ENCODE data around the gene CRTC1. TPM values are rescaled to one million over a fixed set of nuclear protein-coding genes. Genes with fewer than 3 reads are reported as not detected.

Gene CRTC1
- total RNA-seq, 1 donor from 2014 or later: 8.8 TPM

DNA sequence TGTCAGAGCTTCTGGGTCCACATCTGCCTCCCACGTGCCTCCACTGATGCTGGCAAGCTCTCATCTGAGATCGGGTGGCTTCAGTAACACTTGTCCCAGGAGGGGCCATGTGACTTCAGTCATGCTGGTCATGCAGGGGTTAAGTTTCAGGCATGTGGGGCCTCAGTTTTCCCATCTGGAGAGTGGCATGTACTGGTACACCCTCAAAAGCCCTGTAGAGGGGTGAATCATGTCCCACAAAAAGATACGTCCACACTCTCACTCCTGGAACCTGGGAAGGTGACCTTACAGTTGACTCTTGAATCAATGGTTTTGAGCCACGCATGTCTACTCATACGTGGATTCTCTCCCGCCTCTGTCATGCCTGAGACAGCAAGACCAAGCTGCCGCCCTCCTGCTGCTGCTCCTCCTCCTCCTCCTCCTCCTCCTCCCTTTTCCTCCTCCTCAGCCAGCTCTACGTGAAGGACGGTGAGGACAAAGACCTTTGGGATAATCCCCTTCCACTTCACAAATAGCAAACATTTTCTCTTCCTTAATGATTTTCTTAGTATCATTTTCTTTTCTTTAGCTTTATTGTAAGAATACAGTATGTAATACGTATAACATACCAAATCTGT, 54.0 kb downstream of the CRTC1 start:
- intact Hi-C loops (cut with DNase I): no loop called here
- DNase-seq (ENCODE audit: low spot score): no peak

DNA sequence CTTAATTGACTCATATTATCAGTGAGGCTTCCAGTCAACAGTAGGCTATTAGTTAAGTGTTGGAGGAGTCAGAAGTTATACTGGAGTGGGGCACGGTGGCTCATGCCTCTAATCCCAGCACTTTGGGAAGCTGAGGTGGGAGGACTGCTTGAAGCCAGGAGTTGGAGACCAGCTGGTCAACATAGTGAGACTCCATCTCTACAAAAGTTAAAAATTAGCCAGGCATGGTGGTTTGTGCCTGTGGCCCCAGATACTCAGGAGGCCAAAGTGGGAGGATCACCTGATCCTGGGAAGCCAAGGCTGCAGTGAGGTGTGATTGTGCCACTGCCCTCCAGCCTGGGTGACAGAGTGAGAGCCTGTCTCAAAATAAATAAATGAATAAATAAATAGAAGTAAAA, 54.5 kb downstream of the CRTC1 start:
- DNase-seq (ENCODE audit: low spot score): no peak
- intact Hi-C loops (cut with DNase I): no loop called here

- DNase-seq (ENCODE audit: low spot score): no peak
- intact Hi-C loops (cut with DNase I): no loop called here
Observed at GRCh38 chr19:18738961-18739690, 55.6 kb downstream of the CRTC1 start.

- intact Hi-C loops (cut with DNase I): no loop called here
- DNase-seq (ENCODE audit: low spot score): no peak
Observed at GRCh38 chr19:18741124-18742121, 57.9 kb downstream of the CRTC1 start.

- intact Hi-C loops (cut with DNase I): no loop called here
- no peak for DNase-seq (ENCODE audit: low spot score)
Observed at GRCh38 chr19:18742324-18742723, 58.8 kb downstream of the CRTC1 start.

GRCh38 chr19:18742838-18743783, 59.6 kb downstream of the CRTC1 start:
- DNase-seq (ENCODE audit: low spot score): no peak
- intact Hi-C loops (cut with DNase I): no loop called here

DNA sequence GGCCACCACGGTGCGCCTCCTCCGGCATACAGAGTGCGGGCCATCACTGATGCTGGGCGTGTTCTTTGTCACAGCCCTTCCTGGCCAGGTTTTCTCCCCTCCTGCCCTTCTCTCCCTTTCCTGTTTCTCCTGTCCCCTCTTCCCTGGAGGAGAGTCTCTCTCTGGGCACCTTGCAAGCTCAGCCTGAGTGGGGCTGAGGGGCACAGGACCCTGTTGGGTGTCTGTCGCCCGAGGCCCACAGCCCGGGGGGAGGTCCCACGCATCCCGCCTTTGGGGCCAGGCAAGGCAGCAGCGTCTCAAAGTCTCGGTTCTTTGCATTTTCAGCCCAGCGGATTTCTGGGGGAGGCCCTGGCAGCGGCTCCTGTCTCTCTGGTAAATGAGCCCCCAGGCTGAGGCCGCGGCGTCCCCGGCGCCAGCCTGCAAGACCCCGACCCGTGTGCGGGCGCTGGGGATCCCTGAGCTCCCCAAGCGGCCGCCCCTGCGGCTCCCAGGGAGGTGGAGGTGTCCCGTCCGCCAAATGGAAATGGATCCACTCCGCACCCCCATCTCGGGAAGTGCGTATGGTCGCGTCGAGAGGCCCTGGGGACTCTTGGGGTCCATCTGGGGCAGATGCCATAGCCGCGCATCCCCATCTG, 60.4 kb downstream of the CRTC1 start:
- intact Hi-C loops (cut with DNase I): no loop called here
- DNase-seq (ENCODE audit: low spot score): no peak

DNA sequence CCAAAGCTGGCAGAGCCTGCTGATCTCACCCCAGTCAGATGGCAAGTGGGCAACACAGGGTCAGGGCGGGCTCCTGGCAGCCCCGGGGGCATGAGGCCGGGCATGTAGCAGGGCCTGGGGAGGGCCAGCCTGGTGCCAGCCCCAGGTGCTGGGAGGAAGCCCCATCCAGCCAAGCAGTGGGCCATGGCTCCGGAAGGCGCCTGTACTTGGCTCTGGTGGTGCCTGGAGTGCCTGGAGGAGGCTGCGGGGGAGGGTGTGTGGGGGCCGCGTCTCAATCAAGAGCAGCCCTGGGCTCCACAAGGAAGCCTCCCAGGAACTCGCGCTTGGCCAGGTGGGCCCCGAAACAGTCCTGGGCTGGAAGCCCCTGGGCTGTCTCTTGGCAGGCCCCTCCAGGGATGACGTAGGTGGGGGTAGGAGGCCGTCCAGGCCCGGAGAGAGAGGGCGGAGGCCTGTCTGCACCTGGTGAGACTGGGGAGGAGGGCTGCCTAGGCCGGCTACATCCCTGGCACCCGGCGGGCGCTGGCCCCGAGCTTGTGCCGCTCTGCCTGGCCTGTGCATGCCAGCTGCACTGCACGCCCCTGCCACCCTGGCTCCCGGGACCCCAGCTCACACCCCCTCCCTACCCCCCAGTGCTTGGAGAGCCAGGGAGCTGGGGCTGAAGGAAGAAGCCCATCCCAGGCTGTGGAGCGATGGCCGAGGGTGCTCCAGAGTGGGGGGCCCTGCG, 61.7 kb downstream of the CRTC1 start:
- DNase-seq (ENCODE audit: low spot score): no peak
- intact Hi-C loops (cut with DNase I): no loop called here

DNA sequence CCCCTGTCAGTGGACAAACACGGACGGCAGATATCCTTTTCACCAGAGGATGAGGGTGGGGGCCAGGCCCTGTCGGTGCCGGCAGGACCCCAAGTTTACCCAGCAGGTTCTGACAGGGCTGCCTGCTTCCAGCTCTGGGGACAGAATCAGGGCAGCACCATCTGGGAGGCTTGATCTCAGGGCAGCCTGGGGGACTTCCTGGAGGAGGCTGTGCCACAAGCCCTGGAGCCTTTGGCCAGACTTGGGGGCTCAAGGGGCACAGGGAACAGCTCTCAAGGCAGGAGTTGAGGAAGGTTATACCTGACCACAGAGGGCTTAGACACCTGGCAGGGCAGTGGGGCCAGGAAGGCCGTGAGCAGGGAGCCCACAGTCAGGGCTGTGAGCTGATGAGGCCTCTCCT, 62.5 kb downstream of the CRTC1 start:
- intact Hi-C loops (cut with DNase I): no loop called here
- no peak for DNase-seq (ENCODE audit: low spot score)

- no peak for DNase-seq (ENCODE audit: low spot score)
- intact Hi-C loops (cut with DNase I): no loop called here
Observed at GRCh38 chr19:18746401-18747325, 63.2 kb downstream of the CRTC1 start.

- no peak for DNase-seq (ENCODE audit: low spot score)
- intact Hi-C loops (cut with DNase I): no loop called here
Observed at GRCh38 chr19:18749362-18750231, 66.1 kb downstream of the CRTC1 start.

DNA sequence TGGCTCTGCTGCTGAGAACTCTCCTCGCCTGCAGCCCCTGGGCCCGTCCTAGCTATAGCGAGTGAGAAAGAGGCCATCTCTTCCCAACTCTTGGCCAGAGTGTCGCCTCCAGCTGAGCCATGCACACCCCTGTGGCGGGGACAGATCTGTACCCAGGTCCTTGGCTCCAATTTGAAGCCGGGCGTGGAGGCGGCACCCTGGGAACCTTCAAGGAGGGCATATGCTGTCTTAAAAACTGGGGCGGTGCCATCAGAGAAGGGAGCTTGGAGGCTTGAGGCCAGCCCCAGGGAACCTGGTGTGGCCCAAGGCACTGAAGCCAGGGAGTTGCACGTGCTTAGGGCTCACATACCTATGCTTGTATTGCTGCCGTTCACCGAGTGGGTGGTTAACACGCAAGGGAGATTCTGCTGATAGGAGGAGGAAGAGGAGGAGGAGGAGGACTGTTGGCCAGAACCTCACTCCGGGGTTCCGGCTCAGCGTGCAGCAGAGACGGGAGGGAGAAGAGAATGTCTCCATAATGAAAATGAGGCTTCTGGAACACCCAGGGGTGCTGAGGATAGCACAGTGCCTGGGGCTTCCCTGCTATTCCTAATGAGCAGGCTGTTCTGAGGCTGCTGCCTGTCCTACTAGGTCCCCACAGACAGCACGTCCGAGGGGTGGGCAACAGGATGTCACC, 67.0 kb downstream of the CRTC1 start:
- no peak for DNase-seq (ENCODE audit: low spot score)
- intact Hi-C loops (cut with DNase I): no loop called here

GRCh38 chr19:18751571-18751970, 68.1 kb downstream of the CRTC1 start:
- intact Hi-C loops (cut with DNase I): no loop called here
- no peak for DNase-seq (ENCODE audit: low spot score)

DNA sequence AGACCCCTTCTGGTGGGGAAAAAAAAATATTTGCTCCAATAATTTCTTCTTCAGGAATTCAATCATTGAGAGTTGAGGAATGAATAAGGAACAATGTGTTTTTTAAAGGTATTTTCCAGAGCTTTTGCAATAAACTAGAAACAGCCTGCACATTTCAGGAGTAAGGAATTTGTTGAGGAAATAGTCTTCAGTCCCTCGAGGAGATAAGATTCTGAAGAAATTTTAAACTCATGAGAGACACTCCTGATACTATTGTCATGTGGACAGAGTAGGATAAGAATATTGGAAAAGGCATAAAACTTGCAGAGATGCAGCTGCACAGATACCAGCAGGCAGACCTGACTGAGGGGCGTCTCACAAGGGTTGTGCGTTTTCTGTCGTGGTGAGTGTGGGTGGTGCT, 71.0 kb downstream of the CRTC1 start:
- intact Hi-C loops (cut with DNase I): no loop called here
- no peak for DNase-seq (ENCODE audit: low spot score)

DNA sequence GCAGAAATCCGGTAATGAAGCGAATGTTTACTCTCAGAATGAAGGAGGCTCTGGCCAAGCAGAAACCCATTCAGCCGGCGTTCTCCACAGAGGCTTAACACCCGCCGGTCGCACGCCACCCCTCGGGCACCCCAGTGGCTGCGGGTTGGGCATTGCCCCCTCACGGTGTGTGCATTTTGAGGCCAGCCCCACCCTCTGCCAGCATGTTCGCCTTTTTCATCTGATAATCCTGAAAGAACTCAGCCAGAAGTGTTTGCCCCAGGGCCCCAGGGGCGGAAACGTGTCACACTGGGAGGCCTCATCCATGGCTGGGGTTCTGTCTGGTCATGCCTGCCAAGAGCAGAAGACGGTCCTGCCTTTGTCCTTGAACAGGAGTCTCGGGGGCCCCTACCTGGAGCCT, 73.4 kb downstream of the CRTC1 start:
- intact Hi-C loops (cut with DNase I): no loop called here
- DNase-seq (ENCODE audit: low spot score): no peak
